Right lobe of liver (tissue), 4 donors: ENCODE measurements around the gene RAB21.

Source experiments
- POLR2A ChIP-seq: fragments of 450-650 bp; IDR thresholded peaks from one replicate; pipeline ENCODE4 v1.6.1; 2017; ENCODE audit warnings: antibody characterized with exemption, mild to moderate bottlenecking
- TF ChIP-seq, protein P1 (sequence below), 4 donors: fragments of 200-600 bp in 3 of 4; fragments of 450-650 bp in 1 of 4; IDR thresholded peaks; one replicate each; pipeline versions ENCODE4 v1.5.1 to v1.8.0; 2016 to 2022; ENCODE audit warnings: antibody characterized with exemption in 4 of 4, mild to moderate bottlenecking in 2 of 4
- donor health status: DM: no; HTN: no; CAD: no.
- donor health status: DM: no; HTN: no; CAD: no.
- donor health status: DM: no; HTN: yes; CAD: no.

GRCh38 chr12:71726548-71726947 lies 28.1 kb upstream of the RAB21 start:
- TF ChIP-seq, protein P1, sequence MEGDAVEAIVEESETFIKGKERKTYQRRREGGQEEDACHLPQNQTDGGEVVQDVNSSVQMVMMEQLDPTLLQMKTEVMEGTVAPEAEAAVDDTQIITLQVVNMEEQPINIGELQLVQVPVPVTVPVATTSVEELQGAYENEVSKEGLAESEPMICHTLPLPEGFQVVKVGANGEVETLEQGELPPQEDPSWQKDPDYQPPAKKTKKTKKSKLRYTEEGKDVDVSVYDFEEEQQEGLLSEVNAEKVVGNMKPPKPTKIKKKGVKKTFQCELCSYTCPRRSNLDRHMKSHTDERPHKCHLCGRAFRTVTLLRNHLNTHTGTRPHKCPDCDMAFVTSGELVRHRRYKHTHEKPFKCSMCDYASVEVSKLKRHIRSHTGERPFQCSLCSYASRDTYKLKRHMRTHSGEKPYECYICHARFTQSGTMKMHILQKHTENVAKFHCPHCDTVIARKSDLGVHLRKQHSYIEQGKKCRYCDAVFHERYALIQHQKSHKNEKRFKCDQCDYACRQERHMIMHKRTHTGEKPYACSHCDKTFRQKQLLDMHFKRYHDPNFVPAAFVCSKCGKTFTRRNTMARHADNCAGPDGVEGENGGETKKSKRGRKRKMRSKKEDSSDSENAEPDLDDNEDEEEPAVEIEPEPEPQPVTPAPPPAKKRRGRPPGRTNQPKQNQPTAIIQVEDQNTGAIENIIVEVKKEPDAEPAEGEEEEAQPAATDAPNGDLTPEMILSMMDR (IDR thresholded peaks at IDR 0.05) = no peak
- no peak for TF ChIP-seq POLR2A
